Measurements from ENCODE around the gene ARIH2. TPM values are rescaled to one million over a fixed set of nuclear protein-coding genes. Genes with fewer than 3 reads are reported as not detected.

The ARIH2 gene
- total RNA-seq, 1 experiment from 2014 or later: 167 TPM

- Mint-ChIP-seq H3K4me1 (ENCODE audit: insufficient read depth, unreplicated experiment) (no peaks in the 10 kb centered on the region), H3K27ac (ENCODE audit: low read depth, unreplicated experiment) (no peak overlapping the region), H3K4me3 (ENCODE audit: unreplicated experiment) (no peak overlapping the region), H3K36me3 (ENCODE audit: insufficient read depth, unreplicated experiment) (peaks cover 84% of the 10 kb centered on the region), H3K27me3 (ENCODE audit: insufficient read depth, unreplicated experiment) (no peaks in the 10 kb centered on the region), H3K9me3 (ENCODE audit: unreplicated experiment) (no peaks in the 10 kb centered on the region)
- CTCF ChIA-PET: interaction anchor here (0.5 to 1.4 kb wide), 2 partner anchors 9 to 419 kb away, joined by 3 read pairs; partner anchors contain the start of gene P4HTM
- no TSS peak for BruUV-seq (replicated peaks)
- POLR2A ChIA-PET: interaction anchor here (0.6 to 0.9 kb wide), 2 partner anchors 10 to 14 kb away, joined by 3 to 4 read pairs; partner anchors contain the start of gene P4HTM
- no peak for DNase-seq (ENCODE audit: unreplicated experiment)
- intact Hi-C loops (cut with micrococcal nuclease): no loop called here
- TF ChIP-seq, protein P1, sequence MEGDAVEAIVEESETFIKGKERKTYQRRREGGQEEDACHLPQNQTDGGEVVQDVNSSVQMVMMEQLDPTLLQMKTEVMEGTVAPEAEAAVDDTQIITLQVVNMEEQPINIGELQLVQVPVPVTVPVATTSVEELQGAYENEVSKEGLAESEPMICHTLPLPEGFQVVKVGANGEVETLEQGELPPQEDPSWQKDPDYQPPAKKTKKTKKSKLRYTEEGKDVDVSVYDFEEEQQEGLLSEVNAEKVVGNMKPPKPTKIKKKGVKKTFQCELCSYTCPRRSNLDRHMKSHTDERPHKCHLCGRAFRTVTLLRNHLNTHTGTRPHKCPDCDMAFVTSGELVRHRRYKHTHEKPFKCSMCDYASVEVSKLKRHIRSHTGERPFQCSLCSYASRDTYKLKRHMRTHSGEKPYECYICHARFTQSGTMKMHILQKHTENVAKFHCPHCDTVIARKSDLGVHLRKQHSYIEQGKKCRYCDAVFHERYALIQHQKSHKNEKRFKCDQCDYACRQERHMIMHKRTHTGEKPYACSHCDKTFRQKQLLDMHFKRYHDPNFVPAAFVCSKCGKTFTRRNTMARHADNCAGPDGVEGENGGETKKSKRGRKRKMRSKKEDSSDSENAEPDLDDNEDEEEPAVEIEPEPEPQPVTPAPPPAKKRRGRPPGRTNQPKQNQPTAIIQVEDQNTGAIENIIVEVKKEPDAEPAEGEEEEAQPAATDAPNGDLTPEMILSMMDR (IDR thresholded peaks at IDR 0.05; ENCODE audit: unreplicated experiment): no peak
Measured at GRCh38 chr3:48980295-48980694, 61.7 kb downstream of the ARIH2 start.

DNA sequence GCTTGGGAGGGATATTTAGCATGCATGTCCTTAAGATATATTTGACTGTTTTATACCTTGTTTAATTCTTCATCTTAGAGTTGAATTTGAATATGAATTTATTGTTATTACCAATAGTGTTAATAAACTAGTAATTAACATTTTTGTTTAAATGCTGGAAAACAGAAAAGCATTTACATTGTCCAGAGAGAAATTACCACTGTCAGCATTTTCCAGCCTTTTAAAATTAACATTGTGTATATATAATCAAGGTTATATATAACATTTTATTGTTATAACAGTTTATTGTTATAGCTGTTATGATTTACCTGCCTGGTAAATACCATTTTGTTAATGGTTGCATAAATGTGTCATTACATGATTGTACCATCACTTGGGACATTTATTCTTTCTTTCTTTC lies 63.4 kb downstream of the ARIH2 start:
- CTCF ChIA-PET: interaction anchor here (0.6 kb wide), 2 partner anchors 44 to 1202 kb away, joined by 3 read pairs; no protein-coding TSS in a partner anchor
- no peak overlapping the region for H3K4me3 Mint-ChIP-seq (ENCODE audit: unreplicated experiment)
- no peaks in the 10 kb centered on the region for H3K9me3 Mint-ChIP-seq (ENCODE audit: unreplicated experiment)
- POLR2A ChIA-PET: no interaction called here
- DNase-seq (ENCODE audit: unreplicated experiment): no peak
- intact Hi-C loops (cut with micrococcal nuclease): no loop called here
- BruUV-seq (replicated peaks): no TSS peak
- no peaks in the 10 kb centered on the region for H3K4me1 Mint-ChIP-seq (ENCODE audit: insufficient read depth, unreplicated experiment)
- no peaks in the 10 kb centered on the region for H3K27me3 Mint-ChIP-seq (ENCODE audit: insufficient read depth, unreplicated experiment)
- peaks cover 76% of the 10 kb centered on the region for H3K36me3 Mint-ChIP-seq (ENCODE audit: insufficient read depth, unreplicated experiment)
- TF ChIP-seq, protein P1 (IDR thresholded peaks at IDR 0.05; ENCODE audit: unreplicated experiment): no peak
- no peak overlapping the region for H3K27ac Mint-ChIP-seq (ENCODE audit: low read depth, unreplicated experiment)

DNA sequence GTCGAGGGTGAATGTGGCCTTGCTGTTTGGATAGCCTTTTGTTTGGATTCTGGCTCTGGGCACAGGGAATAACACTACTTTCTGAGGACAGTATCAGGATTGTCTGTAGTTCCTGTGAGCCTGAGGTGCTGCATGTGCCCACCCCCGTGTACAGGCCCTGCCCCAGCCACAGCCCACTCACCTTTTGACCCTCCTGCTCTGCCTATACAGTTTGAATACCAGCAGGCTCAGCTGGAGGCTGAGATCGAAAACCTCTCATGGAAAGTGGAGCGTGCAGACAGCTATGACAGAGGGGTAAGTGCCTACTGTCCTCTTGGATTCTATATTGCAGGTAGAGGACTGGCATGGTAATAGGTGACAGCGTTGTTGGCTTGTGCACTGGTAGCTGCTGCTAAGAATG lies 64.0 kb downstream of the ARIH2 start:
- no peak overlapping the region for H3K27ac Mint-ChIP-seq (ENCODE audit: low read depth, unreplicated experiment)
- peaks cover 1% of the 10 kb centered on the region for H3K4me1 Mint-ChIP-seq (ENCODE audit: insufficient read depth, unreplicated experiment)
- TF ChIP-seq, protein P1 (IDR thresholded peaks at IDR 0.05; ENCODE audit: unreplicated experiment): no peak
- intact Hi-C loops (cut with micrococcal nuclease): no loop called here
- H3K4me3 Mint-ChIP-seq (ENCODE audit: unreplicated experiment): no peak overlapping the region
- ChIA-PET POLR2A (no interaction called here), CTCF (no interaction called here)
- no peak for DNase-seq (ENCODE audit: unreplicated experiment)
- no peaks in the 10 kb centered on the region for H3K9me3 Mint-ChIP-seq (ENCODE audit: unreplicated experiment)
- no peaks in the 10 kb centered on the region for H3K27me3 Mint-ChIP-seq (ENCODE audit: insufficient read depth, unreplicated experiment)
- H3K36me3 Mint-ChIP-seq (ENCODE audit: insufficient read depth, unreplicated experiment): peaks cover 70% of the 10 kb centered on the region
- no TSS peak for BruUV-seq (replicated peaks)

GRCh38 chr3:48983096-48983495 lies 64.5 kb downstream of the ARIH2 start:
- DNase-seq (ENCODE audit: unreplicated experiment): no peak
- Mint-ChIP-seq H3K27ac (ENCODE audit: low read depth, unreplicated experiment) (peak overlapping the region; percentile 19), H3K27me3 (ENCODE audit: insufficient read depth, unreplicated experiment) (no peaks in the 10 kb centered on the region), H3K9me3 (ENCODE audit: unreplicated experiment) (no peaks in the 10 kb centered on the region), H3K4me1 (ENCODE audit: insufficient read depth, unreplicated experiment) (peaks cover 5% of the 10 kb centered on the region), H3K36me3 (ENCODE audit: insufficient read depth, unreplicated experiment) (peaks cover 66% of the 10 kb centered on the region), H3K4me3 (ENCODE audit: unreplicated experiment) (no peak overlapping the region)
- TF ChIP-seq, protein P1 (IDR thresholded peaks at IDR 0.05; ENCODE audit: unreplicated experiment): no peak
- intact Hi-C loops (cut with micrococcal nuclease): no loop called here
- ChIA-PET CTCF (no interaction called here), POLR2A (no interaction called here)
- BruUV-seq (replicated peaks): no TSS peak
